ENCODE measurements around the gene CBFA2T3.
"Not testable (repeated sequence)": the region's sequence is repeated elsewhere in the genome, so short reads cannot be mapped to it uniquely, and the experiment has no call there.

The CBFA2T3 gene

DNA sequence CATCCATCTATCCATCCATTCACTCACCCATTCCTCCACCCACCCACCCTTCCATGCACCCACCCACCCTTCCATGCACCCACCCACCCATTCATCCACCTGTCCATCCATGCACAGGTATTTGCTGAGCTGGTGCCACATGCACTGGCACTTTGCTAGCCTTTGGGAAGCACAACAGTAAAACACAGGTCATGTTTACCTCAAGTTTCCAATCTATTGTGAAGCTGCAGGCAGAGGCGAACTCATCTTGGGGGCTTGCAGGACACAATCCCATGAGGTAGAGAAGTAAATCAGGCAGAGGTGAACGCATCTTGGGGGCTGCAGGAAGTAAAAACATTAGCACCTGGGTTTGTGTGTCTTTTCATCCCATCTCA lies 35.6 kb upstream of the CBFA2T3 start:
- DNase-seq, result no peak

DNA sequence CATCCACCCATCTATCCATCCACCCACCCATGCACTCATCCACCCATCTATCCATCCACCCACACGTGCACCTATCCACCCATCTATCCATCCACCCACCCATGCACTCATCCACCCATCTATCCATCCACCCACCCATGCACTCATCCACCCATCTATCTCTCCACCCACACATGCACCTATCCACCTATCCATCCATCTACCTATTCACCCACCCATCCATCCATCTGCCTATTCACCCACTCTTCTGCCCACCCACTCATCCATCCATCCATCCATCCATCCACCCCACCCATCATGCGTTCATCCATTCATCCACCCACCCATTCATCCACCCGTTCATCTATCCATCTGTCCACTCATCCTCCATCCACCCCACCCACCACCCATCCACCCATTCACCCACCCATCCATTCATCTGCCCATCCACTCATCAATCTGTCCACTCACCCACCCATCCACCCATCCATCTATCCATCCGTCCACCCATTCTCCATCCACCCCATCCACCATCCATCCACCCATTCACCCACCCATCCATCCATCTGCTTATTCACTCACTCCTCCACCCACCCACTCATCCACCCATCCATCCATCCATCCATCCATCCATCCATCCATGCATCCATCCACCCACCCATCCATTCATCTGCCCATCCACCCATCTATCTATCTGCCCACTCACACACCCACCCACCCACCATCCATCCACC lies 35.1 kb upstream of the CBFA2T3 start:
- DNase-seq, result no peak

DNA sequence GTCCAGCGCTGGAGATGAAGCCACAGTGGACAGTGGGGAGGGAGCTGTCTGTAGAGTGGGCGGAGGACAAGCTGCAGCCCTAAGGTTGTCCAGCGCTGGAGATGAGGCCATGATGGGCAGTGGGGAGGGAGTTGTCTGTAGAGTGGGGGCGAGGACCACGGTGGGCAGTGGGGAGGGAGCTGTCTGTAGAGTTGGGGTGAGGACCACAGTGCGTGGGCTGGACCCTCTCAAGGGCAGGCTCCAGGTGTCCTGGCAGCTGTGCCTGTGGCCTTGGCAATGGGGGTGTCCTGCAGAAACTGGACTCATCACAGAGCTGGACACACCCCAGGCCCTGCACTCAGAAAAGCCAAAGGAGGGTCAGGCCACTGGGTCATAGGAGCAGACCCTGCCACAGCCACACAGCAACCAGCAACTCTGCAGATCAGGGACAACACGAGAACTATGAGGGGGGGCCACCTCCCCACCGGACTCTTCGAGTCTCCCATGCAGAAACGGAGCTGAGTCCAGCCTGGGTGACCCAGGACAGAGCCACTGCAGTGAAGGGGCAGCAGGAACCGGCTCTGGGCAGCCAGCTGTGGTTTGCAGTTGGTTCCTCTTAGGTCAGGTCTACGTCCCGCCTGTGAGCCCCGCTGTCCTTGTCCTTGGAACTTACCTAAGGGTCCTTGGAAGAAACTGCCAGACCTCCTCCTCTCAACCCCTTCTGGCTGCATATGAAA lies 33.4 kb upstream of the CBFA2T3 start:
- no peak for DNase-seq

DNA sequence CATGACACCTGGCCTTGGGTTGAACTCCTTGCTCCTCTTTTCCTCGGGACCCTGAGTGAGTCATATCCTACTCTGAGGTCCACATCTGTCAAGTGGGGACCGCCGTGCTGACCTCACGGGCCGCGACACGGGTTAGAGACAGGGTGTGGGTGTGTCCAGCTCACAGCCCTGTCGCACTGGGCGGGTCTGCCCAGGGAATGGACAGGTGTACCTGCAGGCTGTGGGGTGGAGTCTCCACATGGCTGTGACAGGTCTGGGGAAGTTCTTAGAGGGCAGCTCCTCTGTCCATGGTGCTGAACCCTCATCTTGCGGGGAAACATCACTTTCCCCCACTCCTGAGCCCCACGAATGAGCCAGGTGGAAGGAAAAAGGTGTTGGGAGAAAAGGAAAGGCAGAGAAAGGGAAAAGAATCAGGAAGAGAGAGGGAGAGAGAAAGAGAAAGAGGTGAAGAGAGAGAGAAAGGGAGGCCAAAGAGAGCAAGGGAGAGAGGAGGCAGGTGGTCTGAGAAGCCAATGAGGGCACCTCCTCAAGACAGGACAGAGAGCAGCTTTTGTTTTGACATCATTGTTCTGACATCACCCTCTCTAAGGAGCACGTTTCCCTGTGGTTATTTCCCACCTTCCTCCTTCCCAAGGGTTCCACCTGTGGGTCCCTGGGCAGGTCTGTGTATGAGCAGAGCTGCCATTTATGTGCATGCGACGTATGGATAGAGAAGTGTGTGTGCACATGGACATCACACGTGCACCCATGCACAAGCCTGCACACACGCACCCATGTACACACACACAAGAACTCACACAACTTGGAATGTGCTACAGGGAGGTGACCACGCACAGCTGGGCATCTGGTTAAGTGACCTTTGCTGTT lies 32.6 kb upstream of the CBFA2T3 start:
- DNase-seq, result peak in 1 of 2 experiments; percentile 16

DNA sequence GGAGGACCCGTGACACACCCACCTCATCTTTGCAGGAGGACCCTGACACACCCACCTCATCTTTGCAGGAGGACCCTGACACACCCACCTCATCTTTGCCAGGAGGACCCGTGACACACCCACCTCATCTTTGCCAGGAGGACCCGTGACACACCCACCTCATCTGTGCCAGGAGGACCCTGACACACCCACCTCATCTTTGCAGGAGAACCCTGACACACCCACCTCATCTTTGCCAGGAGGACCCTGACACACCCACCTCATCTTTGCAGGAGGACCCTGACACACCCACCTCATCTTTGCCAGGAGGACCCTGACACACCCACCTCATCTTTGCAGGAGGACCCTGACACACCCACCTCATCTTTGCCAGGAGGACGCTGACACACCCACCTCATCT lies 31.8 kb upstream of the CBFA2T3 start:
- DNase-seq, result not testable (repeated sequence)

DNA sequence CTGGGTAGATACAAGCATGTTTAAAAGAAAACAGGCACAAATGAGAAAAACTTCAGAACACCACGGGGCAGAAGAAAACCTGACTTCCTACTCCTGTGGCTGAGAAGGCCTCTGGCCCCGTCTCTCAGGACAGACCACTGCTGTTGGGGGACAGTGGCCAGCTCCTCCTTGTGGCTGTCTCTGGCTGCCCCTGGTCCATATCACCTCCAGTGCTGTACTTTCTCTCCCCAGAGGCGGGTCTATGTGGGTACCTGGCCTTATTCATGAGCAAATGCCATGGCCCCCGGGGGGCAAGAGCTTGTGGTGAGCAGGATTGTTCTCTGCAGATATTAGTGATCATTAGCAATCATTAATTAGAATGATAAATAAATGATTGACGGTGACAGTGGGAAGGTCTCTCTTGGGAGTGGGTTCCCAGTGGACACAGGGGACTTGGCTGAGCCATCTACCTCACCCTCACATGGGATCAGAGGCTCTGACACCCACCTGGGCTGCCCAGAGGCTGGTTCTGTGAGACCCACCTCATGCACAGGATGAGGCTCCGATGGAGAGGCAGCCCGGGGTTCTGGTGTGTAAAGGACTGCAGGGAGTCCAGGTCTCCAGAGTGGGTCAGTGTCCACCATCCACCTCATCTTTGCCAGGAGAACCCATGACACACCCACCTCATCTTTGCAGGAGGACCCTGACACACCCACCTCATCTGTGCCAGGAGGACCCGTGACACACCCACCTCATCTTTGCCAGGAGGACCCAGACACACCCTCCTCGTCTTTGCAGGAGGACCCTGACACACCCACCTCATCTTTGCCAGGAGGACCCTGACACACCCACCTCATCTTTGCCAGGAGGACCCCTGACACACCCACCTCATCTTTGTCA lies 30.6 kb upstream of the CBFA2T3 start:
- no peak for DNase-seq

DNA sequence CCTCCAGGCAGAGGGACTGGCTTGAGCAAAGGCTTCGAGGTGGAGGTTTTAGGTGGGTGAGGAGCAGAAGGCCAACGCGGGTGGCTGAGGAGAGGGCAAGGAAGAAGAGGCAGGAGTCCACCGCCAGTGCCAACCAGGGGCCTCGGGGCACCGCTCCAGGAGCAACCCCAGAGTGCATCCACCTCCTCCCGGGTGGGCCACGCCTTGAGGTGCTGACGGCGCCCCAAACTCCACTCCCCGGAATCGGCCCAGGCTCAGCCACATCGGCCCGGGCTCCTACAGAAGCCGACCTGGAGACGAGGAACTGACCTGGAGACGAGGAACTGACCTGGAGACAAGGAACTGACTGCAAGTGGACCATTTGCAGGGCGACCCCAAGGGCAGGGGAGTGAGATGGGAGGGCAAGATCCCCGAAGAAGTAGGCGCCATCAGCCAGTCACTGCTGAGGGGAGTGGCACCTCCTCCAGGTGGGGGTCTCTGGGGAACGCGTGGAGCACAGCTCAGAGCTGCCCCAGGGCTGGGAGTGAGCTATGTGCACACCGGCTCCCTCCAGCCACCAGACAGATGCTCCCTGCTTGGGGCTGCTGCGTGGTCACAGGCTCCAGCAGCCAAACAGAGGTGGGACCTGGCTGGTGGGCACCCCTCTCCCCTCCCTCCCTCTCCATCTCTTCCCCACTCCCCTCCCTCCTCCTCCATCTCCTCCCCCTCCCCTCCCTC lies 29.2 kb upstream of the CBFA2T3 start:
- DNase-seq, result no peak

DNA sequence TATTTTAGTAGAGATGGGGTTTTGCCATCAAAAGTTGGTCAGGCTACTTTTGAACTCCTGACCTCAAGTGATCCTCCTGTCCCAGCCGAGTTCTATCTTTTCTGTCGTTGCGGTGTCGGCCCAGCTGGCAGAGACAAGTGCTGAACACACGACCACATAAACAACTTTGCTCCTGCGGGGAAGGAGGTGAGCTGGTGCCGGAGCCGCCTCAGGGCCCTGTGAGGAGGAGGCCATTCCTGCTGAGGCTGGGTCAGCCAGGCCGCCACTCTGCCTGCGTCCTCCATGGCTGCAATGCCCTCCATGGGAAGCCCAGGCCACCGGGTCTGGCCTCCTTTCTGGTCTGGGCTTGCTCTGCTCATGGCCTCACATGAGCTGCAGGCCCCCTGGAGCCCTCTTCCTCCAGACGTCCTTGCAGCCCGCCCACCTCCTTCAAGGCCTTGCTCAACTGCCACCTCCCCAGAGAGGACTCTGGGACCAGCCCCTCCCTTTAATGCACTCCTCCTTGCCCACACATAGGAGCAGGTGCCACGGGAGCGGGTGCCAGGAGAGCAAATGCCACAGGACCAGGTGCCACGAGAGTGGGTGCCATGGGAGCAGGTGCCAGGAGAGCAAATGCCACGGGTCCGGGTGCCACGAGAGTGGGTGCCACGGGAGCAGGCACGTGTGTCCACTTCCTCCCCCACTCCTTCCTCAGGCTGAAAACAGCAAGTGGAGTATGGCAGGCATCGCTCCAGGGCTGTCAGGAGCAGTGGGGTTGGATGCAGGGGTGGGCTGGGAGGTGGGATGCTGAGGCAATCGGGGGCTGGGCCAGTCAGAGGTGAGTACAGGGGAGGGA lies 28.4 kb upstream of the CBFA2T3 start:
- no peak for DNase-seq

DNA sequence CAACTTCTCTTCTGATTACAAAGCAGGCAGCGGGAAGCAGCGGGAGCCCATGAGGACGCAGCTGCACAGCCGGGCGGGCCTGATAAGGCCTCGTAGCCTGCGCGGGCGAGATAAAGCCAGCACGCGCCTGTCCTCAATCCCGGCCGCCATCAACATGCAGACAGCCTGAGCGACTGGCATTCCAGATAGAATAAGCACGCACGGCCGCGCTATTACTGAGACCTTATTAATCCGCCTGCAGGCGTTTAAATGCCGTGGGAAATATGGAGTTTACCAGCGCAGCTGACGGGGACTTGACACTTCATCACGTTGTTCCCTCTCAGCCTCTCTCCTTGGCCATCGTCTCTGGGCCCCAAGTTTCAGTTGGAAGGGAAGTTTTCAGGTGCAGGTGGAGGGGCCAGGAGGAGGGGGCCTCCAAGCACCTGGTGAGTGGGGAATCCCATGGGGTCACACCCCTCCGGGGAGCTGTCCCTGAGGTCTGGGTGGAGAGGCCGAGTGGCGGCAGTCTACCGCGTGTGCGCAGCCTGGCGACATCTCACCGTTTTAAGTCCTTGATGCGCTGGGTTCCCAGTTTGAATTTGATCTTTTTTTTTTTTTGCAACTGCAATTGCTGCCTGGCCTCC lies 27.3 kb upstream of the CBFA2T3 start:
- DNase-seq, result no peak

DNA sequence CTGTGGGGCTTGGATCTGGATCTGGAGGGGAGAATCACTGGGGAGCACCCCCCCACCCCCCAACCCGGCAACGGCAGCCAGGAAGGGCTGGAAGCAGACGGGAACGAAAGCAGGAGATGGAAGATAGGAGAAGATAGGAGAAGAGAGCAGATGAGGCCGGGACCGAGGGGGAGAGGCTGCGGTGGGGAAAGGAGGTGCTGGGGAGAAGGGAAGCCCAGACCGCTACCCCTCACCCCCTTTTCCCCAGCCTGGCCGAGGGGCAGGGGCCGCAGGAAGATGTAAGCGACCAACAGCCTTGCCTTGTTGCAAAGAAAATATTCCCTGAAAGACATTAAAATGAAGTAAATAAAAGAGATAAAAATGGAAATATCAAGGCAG lies 26.8 kb upstream of the CBFA2T3 start:
- no peak for DNase-seq

DNA sequence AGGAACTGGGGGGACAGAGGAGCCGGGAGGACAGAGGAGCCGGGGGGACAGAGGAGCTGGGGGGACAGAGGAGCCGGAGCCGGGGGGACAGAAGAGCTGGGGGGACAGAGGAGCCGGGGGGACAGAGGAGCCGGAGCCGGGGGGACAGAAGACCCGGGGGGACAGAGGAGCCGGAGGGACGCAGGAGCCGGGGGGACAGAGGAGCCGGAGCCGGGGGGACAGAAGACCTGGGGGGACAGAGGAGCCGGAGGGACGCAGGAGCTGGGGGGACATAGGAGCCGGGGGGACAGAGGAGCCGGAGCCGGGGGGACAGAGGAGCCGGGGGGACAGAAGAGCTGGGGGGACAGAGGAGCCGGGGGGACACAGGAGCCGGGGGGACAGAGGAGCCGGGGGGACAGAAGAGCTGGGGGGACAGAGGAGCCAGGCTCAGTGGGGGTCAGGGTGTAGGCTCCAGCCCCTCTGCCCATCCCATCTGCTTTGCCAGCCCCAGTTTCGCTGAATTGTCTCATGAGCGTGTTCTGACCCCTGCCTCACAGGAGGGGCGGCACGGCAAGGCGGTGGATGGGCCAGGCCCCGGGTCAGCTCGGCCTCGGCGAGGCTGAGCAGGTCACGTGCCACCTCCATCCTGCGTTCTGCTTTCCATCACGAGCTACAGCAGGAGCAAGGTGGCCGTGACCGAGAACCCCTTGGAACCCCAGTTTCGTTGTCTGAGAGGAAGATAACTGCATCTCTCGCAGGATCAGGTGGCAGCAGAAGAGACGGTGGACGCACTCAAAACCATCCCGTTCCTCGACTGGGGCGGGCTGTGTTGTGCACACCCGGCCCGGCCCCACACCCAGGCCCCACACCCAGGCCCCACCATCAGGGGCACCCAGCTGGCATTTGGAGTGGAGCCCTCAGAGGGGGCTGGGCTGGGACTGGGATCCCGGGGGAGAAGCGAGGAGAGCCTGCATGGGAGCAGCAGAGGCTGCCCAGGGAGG lies 26.1 kb upstream of the CBFA2T3 start:
- DNase-seq, result no peak

DNA sequence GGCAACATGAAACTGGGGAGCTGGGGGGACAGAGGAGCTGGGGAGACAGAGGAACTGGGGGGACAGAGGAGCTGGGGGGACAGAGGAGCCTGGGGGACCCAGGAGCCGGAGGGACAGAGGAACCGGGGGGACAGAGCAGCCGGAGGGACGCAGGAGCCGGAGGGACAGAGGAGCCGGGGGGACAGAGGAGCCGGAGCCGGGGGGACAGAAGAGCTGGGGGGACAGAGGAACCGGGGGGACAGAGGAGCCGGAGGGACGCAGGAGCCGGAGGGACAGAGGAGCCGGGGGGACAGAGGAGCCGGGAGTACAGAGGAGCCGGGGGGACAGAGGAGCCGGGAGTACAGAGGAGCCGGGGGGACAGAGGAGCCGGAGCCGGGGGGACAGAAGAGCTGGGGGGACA lies 25.1 kb upstream of the CBFA2T3 start:
- not testable (repeated sequence) for DNase-seq

DNA sequence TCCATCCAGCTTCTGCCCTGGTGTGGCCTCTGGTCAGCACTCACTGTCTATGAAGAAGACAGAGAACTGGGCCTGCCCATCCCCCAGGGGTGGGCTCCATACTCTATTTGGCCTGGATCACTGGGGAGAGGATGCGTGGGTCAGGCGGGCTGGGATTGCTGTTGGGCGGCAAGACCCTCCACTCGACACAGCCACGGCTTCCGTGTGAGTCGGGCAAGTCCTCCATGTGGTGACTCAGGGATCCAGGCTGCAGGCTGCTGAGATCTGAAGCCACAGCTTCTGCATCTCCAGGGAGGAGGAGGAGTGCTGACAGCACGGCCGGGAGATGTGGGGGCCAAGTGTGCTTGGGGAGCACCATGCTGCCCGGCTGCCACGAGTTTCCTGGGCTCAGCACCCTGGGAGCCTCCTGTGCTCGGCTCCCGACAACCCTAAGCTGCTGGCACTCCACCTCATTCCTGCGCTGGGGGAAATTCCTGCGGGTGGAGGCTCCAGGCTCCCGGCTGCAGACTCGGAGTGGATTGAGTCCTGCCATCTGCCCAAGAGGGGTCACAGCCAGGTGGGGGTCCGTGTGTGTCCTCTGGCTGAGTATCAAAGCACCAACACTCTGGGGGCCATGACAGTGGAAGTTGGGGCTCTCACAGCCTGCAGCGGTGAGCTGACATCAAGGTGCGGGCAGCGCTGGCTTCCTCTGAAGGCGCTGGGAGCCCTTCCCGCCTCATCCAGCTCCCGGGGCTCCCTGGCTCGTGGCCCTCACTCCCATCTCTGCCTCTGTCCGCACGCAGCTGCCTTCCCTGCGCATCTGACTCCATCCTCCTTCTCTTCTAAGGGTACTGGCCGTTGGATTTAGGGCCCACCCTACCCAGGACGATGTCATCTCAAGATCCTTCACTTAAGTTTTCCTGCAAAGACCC lies 24.4 kb upstream of the CBFA2T3 start:
- DNase-seq, result no peak

DNA sequence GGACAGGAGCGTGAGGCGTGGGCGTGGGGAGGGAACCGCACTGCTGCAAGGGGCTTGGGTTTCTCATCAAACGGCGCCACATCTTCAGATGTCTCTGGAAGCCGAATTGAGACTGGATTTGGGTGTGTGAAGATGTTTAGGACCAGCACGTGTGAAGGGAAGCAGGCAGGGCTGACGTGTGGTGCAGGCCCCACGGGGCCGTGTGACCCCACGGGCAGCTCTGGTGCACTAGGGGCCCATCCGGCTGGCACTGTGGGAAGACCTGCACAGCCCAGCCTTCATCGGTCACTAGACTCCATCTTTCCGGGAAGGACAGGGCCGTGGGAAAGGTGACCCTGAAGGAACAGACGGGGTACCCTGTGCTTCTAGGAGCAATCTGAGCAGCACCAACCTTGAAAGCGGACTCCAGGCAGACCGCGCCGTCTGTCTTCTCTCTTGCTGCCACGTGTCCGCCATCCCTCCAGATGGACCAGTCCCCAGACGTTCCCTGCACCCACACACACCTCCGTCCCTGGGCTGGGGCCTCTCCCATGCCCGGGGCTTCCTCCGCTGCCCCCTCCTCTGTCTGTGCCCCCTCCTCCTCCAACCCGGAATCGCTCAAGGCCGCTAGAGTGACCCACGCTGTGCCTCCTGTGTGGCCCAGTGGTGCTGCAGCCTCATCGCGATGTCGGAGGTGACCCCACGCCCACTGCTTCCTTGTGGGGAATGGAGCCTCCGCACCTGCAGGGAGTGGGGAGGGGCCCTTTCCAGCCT lies 23.4 kb upstream of the CBFA2T3 start:
- DNase-seq, result peak in 1 of 2 experiments; percentile 40

DNA sequence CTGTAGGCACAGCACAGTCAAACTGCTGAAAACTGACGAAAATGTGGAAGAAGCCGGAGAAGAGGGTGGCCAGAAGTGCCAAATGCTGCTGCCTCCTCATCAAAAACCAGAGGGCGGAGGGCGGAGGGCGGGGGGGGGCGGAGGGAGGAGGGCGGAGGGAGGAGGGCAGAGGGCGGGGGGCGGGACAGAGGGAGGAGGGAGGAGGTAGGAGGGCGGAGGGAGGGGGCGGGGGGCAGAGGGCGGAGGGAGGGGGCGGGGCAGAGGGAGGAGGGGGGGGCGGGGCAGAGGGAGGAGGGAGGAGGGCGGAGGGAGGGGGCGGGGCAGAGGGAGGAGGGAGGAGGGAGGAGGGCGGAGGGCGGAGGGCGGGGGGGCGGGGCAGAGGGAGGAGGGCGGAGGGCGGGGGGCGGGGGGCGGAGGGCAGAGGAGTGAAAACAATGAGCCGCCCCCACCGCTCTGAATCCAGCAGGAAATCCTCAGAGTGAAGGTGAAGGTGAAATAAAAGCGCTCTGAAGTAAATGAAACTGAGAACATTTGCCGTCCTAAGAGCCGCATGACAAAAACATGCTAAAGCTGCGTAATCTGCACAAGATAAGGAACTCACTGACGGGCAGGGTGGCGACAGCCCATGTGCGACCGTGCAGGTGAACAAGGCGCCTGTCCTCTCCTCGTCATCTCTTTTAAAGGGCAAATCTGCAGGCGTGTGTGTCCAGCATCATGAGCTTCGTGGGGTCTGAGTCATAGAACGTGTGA lies 22.6 kb upstream of the CBFA2T3 start:
- peak; percentile 3 to 21 for DNase-seq

DNA sequence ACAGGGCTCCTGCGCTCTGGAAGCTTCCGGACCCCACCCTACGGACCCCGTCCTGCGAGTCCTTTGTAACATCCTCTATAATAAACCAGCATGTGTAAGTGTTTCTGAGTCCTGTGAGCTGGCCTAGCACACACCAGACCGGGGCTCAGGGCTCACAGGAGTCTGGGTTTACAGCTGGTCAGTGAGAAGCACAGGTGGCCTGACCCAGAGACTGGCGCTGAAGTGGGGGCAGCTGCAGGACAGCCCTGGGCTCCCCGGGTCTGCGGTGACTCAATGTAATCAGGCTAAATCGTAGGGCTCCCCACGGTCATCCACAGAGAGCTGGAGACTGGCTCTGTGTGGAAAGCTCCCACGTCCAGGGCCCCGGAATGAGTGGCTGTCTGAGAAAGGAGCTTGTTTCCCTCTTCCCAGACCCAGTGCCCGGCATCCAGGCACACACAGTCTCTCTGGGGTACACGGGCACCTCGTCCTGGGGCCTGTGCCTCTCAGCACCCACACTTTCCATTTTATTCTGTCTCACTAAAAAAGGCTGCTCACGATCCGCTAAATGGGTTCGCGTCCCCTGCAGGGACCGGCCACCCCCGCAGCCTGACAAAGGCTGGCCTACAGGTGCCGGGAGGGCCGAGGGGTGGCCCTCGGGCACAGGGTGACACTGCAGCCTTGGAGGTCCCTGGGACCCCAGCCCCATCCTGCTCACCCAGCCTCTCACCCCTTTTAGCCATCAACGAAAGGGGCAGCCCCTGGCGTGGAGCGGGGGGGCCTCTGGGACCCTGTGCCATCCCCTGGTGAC lies 18.9 kb upstream of the CBFA2T3 start:
- DNase-seq, result no peak

Data from activated CD4-positive, alpha-beta T cell treated with anti-CD3 and anti-CD28 coated beads, Interleukin-2, amount 50 U/mL, for 4 hours (primary cell).